ENCODE measurements around the gene SSU72. TPM values are rescaled to one million over a fixed set of nuclear protein-coding genes. Genes with fewer than 3 reads are reported as not detected.

Gene SSU72
- polyA plus RNA-seq, 1 experiment, result 101 TPM

- POLR2A ChIA-PET, result interaction anchor here (0.5 kb wide), 1 partner anchor 10 kb away, joined by 8 read pairs; no protein-coding TSS in a partner anchor
- no peak overlapping the region for H3K4me3 ChIP-seq (ENCODE audit: low read depth, low read length)
- peaks cover 13% of the 10 kb centered on the region for H3K36me3 ChIP-seq (ENCODE audit: control insufficient read depth, insufficient read depth, low read length)
- CTCF ChIA-PET, result no interaction called here
- DNase-seq (ENCODE audit: low read depth), result no peak
- no peak for TF ChIP-seq CTCF (IDR thresholded peaks at IDR 0.05; ENCODE audit: insufficient read depth, low read depth, low read length)
- H3K27me3 ChIP-seq (ENCODE audit: control insufficient read depth, insufficient read depth, low read length), result no peaks in the 10 kb centered on the region
Measured at GRCh38 chr1:1622010-1622787, 47.5 kb upstream of the SSU72 start.

- POLR2A ChIA-PET, result no interaction called here
- DNase-seq (ENCODE audit: low read depth), result no peak
- peaks cover 13% of the 10 kb centered on the region for H3K36me3 ChIP-seq (ENCODE audit: control insufficient read depth, insufficient read depth, low read length)
- CTCF ChIA-PET, result interaction anchor here (1.5 kb wide), 1 partner anchor 9 kb away, joined by 4 read pairs; no protein-coding TSS in a partner anchor
- no peak overlapping the region for H3K4me3 ChIP-seq (ENCODE audit: low read depth, low read length)
- no peaks in the 10 kb centered on the region for H3K27me3 ChIP-seq (ENCODE audit: control insufficient read depth, insufficient read depth, low read length)
- no peak for TF ChIP-seq CTCF (IDR thresholded peaks at IDR 0.05; ENCODE audit: insufficient read depth, low read depth, low read length)
Measured at GRCh38 chr1:1621173-1622009, 46.7 kb upstream of the SSU72 start.

- ChIA-PET CTCF (interaction anchor here (1.0 to 1.5 kb wide), 2 partner anchors 10 to 32 kb away, joined by 3 to 4 read pairs; no protein-coding TSS in a partner anchor), POLR2A (no interaction called here)
- no peak for DNase-seq (ENCODE audit: low read depth)
- H3K4me3 ChIP-seq (ENCODE audit: low read depth, low read length), result no peak overlapping the region
- no peak for TF ChIP-seq CTCF (IDR thresholded peaks at IDR 0.05; ENCODE audit: insufficient read depth, low read depth, low read length)
- peaks cover 11% of the 10 kb centered on the region for H3K36me3 ChIP-seq (ENCODE audit: control insufficient read depth, insufficient read depth, low read length)
- no peaks in the 10 kb centered on the region for H3K27me3 ChIP-seq (ENCODE audit: control insufficient read depth, insufficient read depth, low read length)
Measured at GRCh38 chr1:1620433-1621139, 45.9 kb upstream of the SSU72 start.

- CTCF ChIA-PET, result interaction anchor here (0.6 to 1.0 kb wide), 2 partner anchors 32 to 47 kb away, joined by 3 read pairs; no protein-coding TSS in a partner anchor
- DNase-seq (ENCODE audit: low read depth), result no peak
- TF ChIP-seq CTCF (IDR thresholded peaks at IDR 0.05; ENCODE audit: insufficient read depth, low read depth, low read length), result peak; percentile 18; the same call in 1 of the 2 replicates
- POLR2A ChIA-PET, result no interaction called here
- Histone ChIP-seq H3K4me3 (ENCODE audit: low read depth, low read length) (no peak overlapping the region), H3K36me3 (ENCODE audit: control insufficient read depth, insufficient read depth, low read length) (peaks cover 11% of the 10 kb centered on the region), H3K27me3 (ENCODE audit: control insufficient read depth, insufficient read depth, low read length) (no peaks in the 10 kb centered on the region)
Measured at GRCh38 chr1:1619917-1620361, 45.3 kb upstream of the SSU72 start.
